Measurements from ENCODE around the gene SMAP2.

GRCh38 chr1:40421431-40422384 is 48.2 kb downstream of the SMAP2 start:
- TF ChIP-seq CTCF (conservative IDR thresholded peaks at IDR 0.05; ENCODE audit: low read depth, low read length) (no peak), RCOR1 (IDR thresholded peaks at IDR 0.05; ENCODE audit: insufficient replicate concordance, low read length) (no peak), SMC3 (IDR thresholded peaks at IDR 0.05; ENCODE audit: low read depth, low read length) (no peak), POLR2A (IDR thresholded peaks at IDR 0.05; ENCODE audit: low read depth, low read length) (no peak), NFE2L2 (IDR thresholded peaks at IDR 0.05; ENCODE audit: low read depth, low read length) (no peak), RAD21 (IDR thresholded peaks at IDR 0.05; ENCODE audit: low read length) (no peak), CEBPB (IDR thresholded peaks at IDR 0.05; ENCODE audit: low read depth, low read length) (0 out of 2 replicates have a peak, but pooled peaks have one; percentile 12), RFX5 (IDR thresholded peaks at IDR 0.05; ENCODE audit: low read depth, low read length) (no peak)

Data from IMR-90 (cell line).